HCT116 (cell line): Measurements from ENCODE around the gene HAPLN2.

ENCODE experiments used
- EGR1 ChIP-seq: IDR thresholded peaks from 2 replicates; pipeline ENCODE4 v1.6.1; 2012; ENCODE audit warnings: low read depth
- ELF1 ChIP-seq: IDR thresholded peaks from 2 replicates; pipeline ENCODE4 v1.6.1; 2012; ENCODE audit warnings: low read depth, borderline replicate concordance
- EZH2 ChIP-seq: fragments of 200-600 bp; sonication (generic); IDR thresholded peaks from 2 replicates; pipeline ENCODE4 v1.6.1; 2017; ENCODE audit warnings: antibody characterized with exemption, mixed run types
- FOSL1 ChIP-seq: IDR thresholded peaks from 2 replicates; pipeline ENCODE4 v1.6.1; 2012; ENCODE audit warnings: low read depth
- JUND ChIP-seq: IDR thresholded peaks from 2 replicates; pipeline ENCODE4 v1.6.1; 2012
- POLR2AphosphoS5 ChIP-seq: IDR thresholded peaks from 2 replicates; pipeline ENCODE4 v1.6.1; 2011; ENCODE audit warnings: mild to moderate bottlenecking, low read depth, low read length, moderate library complexity
- SP1 ChIP-seq: IDR thresholded peaks from 2 replicates; pipeline ENCODE4 v1.6.1; 2012; ENCODE audit warnings: low read depth
- TF ChIP-seq, protein P1 (sequence below), 3 experiments: fragments of 200-600 bp in 1 of 3; sonication (generic) in 1 of 3; IDR thresholded peaks in 2 of 3; conservative IDR thresholded peaks in 1 of 3; 2 replicates each; pipeline ENCODE4 v1.5.1; 2012 to 2017; ENCODE audit warnings: low read depth in 2 of 3, low read length in 2 of 3, antibody characterized with exemption in 1 of 3, borderline replicate concordance in 1 of 3, control low read depth in 1 of 3, mild to moderate bottlenecking in 1 of 3, mixed read lengths in 1 of 3, mixed run types in 1 of 3, moderate library complexity in 1 of 3; ENCODE audit not compliant: insufficient read depth in 1 of 3
- TF ChIP-seq, protein P2 (sequence below): IDR thresholded peaks from 2 replicates; pipeline ENCODE4 v1.6.1; 2012; ENCODE audit warnings: low read depth

- TF ChIP-seq, protein P1, sequence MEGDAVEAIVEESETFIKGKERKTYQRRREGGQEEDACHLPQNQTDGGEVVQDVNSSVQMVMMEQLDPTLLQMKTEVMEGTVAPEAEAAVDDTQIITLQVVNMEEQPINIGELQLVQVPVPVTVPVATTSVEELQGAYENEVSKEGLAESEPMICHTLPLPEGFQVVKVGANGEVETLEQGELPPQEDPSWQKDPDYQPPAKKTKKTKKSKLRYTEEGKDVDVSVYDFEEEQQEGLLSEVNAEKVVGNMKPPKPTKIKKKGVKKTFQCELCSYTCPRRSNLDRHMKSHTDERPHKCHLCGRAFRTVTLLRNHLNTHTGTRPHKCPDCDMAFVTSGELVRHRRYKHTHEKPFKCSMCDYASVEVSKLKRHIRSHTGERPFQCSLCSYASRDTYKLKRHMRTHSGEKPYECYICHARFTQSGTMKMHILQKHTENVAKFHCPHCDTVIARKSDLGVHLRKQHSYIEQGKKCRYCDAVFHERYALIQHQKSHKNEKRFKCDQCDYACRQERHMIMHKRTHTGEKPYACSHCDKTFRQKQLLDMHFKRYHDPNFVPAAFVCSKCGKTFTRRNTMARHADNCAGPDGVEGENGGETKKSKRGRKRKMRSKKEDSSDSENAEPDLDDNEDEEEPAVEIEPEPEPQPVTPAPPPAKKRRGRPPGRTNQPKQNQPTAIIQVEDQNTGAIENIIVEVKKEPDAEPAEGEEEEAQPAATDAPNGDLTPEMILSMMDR (IDR thresholded peaks at IDR 0.05 in 2 of 3, conservative IDR thresholded peaks at IDR 0.05 in 1 of 3; ENCODE audit: borderline replicate concordance in 1 of 3, insufficient read depth in 1 of 3, low read depth in 2 of 3, low read length in 2 of 3): no peak
- TF ChIP-seq ELF1 (no peak), EZH2 (no peak), FOSL1 (no peak), EGR1 (no peak), SP1 (no peak), JUND (no peak), POLR2AphosphoS5 (no peak; the same call in 1 of the 2 replicates)
- TF ChIP-seq, protein P2, sequence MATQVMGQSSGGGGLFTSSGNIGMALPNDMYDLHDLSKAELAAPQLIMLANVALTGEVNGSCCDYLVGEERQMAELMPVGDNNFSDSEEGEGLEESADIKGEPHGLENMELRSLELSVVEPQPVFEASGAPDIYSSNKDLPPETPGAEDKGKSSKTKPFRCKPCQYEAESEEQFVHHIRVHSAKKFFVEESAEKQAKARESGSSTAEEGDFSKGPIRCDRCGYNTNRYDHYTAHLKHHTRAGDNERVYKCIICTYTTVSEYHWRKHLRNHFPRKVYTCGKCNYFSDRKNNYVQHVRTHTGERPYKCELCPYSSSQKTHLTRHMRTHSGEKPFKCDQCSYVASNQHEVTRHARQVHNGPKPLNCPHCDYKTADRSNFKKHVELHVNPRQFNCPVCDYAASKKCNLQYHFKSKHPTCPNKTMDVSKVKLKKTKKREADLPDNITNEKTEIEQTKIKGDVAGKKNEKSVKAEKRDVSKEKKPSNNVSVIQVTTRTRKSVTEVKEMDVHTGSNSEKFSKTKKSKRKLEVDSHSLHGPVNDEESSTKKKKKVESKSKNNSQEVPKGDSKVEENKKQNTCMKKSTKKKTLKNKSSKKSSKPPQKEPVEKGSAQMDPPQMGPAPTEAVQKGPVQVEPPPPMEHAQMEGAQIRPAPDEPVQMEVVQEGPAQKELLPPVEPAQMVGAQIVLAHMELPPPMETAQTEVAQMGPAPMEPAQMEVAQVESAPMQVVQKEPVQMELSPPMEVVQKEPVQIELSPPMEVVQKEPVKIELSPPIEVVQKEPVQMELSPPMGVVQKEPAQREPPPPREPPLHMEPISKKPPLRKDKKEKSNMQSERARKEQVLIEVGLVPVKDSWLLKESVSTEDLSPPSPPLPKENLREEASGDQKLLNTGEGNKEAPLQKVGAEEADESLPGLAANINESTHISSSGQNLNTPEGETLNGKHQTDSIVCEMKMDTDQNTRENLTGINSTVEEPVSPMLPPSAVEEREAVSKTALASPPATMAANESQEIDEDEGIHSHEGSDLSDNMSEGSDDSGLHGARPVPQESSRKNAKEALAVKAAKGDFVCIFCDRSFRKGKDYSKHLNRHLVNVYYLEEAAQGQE: no peak
These were observed 36.8 kb downstream of the HAPLN2 start for GRCh38 chr1:156655904-156656516.
